GOT3 (cell line): ENCODE data around the gene ZFP69.
"Not testable (repeated sequence)": the region's sequence is repeated elsewhere in the genome, so short reads cannot be mapped to it uniquely, and the experiment has no call there.

ENCODE experiments used
- DNase-seq: peaks from one replicate; lab custom pipeline; 2025; ENCODE audit warnings: mixed read lengths; lab: John Stamatoyannopoulos, UW

Gene ZFP69

GRCh38 chr1:40476924-40477677, at the start of gene ZFP69:
ZFP69 (plus strand) TSS chr1:40477290; CDS start chr1:40479362, 2,072 bp downstream.
- no peak for DNase-seq

GRCh38 chr1:40431385-40431784, 45.7 kb upstream of the ZFP69 start:
- no peak for DNase-seq

GRCh38 chr1:40432644-40433390, 44.3 kb upstream of the ZFP69 start:
- DNase-seq, result no peak

GRCh38 chr1:40435471-40435870, 41.6 kb upstream of the ZFP69 start:
- DNase-seq, result no peak

GRCh38 chr1:40435876-40436275, 41.2 kb upstream of the ZFP69 start:
- DNase-seq, result no peak

- DNase-seq, result no peak
Measured at GRCh38 chr1:40438391-40439015, 38.6 kb upstream of the ZFP69 start.

- no peak for DNase-seq
Measured at GRCh38 chr1:40439247-40439646, 37.8 kb upstream of the ZFP69 start.

- DNase-seq, result peak; percentile 86
Measured at GRCh38 chr1:40449684-40450494, 27.2 kb upstream of the ZFP69 start, which contains the start of gene ZFP69B. ZFP69B (plus strand) TSS chr1:40450476; CDS start chr1:40450962, 486 bp downstream.

- DNase-seq, result no peak
Measured at GRCh38 chr1:40450495-40451237, 26.4 kb upstream of the ZFP69 start.

- no peak for DNase-seq
Measured at GRCh38 chr1:40451238-40451585, 25.9 kb upstream of the ZFP69 start.

GRCh38 chr1:40454873-40455272, 22.2 kb upstream of the ZFP69 start:
- no peak for DNase-seq

- no peak for DNase-seq
Measured at GRCh38 chr1:40462956-40463590, 14.0 kb upstream of the ZFP69 start.

- no peak for DNase-seq
Measured at GRCh38 chr1:40469327-40469726, 7.8 kb upstream of the ZFP69 start.

GRCh38 chr1:40475268-40475667, 1.8 kb upstream of the ZFP69 start:
- DNase-seq, result no peak

GRCh38 chr1:40477678-40478053, 576 bp downstream of the ZFP69 start:
- DNase-seq, result no peak

- DNase-seq, result no peak
Measured at GRCh38 chr1:40478276-40478675, 1.2 kb downstream of the ZFP69 start.

GRCh38 chr1:40479156-40479555, 2.1 kb downstream of the ZFP69 start:
- DNase-seq, result no peak

- no peak for DNase-seq
Measured at GRCh38 chr1:40495315-40495903, 18.3 kb downstream of the ZFP69 start.

- DNase-seq, result not testable (repeated sequence)
Measured at GRCh38 chr1:40502651-40503050, 25.6 kb downstream of the ZFP69 start.

- no peak for DNase-seq
Measured at GRCh38 chr1:40507973-40508372, 30.9 kb downstream of the ZFP69 start.
